K562 (cell line): ENCODE measurements around the gene PLXND1. TPM values are rescaled to one million over a fixed set of nuclear protein-coding genes. Genes with fewer than 3 reads are reported as not detected.

Experiments
- ATAC-seq: fragments of 200-7000 bp; cut with Tn5 transposase; 3 replicates; pipeline ENCODE4 v1.9.1; 2020; ENCODE audit warnings: moderate library complexity
- BruUV-seq: library from RNA; stranded (reverse); fragments of 400-500 nt; replicated peaks from 2 replicates; lab custom pipeline; 2021; lab: Mats Ljungman, UMichigan
- CTCF ChIA-PET: fragments of 300-600 bp; formaldehyde crosslinking; extraction: SDS; loops from one replicate; lab custom pipeline; 2021; ENCODE audit warnings: low intra/inter-chr PET ratio; lab: Yijun Ruan, JAX
- POLR2A ChIA-PET: fragments of 300-600, 350-650 bp; sonication (Branson Sonifier 250); formaldehyde crosslinking; extraction: SDS; loops from one replicate; lab custom pipeline; 2021; ENCODE audit warnings: antibody characterized with exemption, inconsistent platforms; lab: Yijun Ruan, JAX
- DNase-seq, 4 experiments: peaks; one replicate each; pipeline versions ENCODE4 v3.0.0 to v3.0.0-alpha.2; 2011 to 2018; ENCODE audit warnings: low spot score in 3 of 4, mixed read lengths in 3 of 4; ENCODE audit errors: extremely low read depth in 1 of 4
- FAIRE-seq: peaks from 2 replicates; lab custom pipeline; 2011; peaks lifted over from hg19 to GRCh38; lab: Jason Lieb, UNC
- H2AFZ ChIP-seq: 2 replicates; pipeline ENCODE4 v1.6.0; 2011; ENCODE audit warnings: low read depth, low read length, control low read depth, inconsistent platforms
- H3K27ac ChIP-seq: fragments of 200-600 bp; 3 replicates; pipeline ENCODE4 v1.8.0; 2011; ENCODE audit warnings: low read depth, mild to moderate bottlenecking, control low read depth, inconsistent platforms, low read length, moderate library complexity, mixed read lengths; ENCODE audit errors: extremely low read depth
- H3K27me3 ChIP-seq, 2 experiments: fragments of 300-600 bp in 1 of 2; 2 replicates in 1 of 2; 3 replicates in 1 of 2; pipeline versions ENCODE4 v1.6.0 to v1.8.0; 2011; ENCODE audit warnings: inconsistent platforms in 2 of 2, low read length in 2 of 2, mild to moderate bottlenecking in 1 of 2, mixed read lengths in 1 of 2, moderate library complexity in 1 of 2; ENCODE audit not compliant: control insufficient read depth in 2 of 2, insufficient read depth in 2 of 2
- H3K36me3 ChIP-seq: fragments of 300-600 bp; 3 replicates; pipeline ENCODE4 v1.8.0; 2011; ENCODE audit warnings: mild to moderate bottlenecking, low read length, inconsistent platforms; ENCODE audit not compliant: control insufficient read depth, insufficient read depth
- H3K4me1 ChIP-seq, 2 experiments: fragments of 200-600 bp in 1 of 2; replicated peaks in 1 of 2; 2 replicates in 1 of 2; 3 replicates in 1 of 2; pipeline versions ENCODE4 v1.5.1 to v1.8.0; 2011; ENCODE audit warnings: inconsistent platforms in 2 of 2, low read length in 2 of 2, mild to moderate bottlenecking in 1 of 2, mixed read lengths in 1 of 2, moderate library complexity in 1 of 2; ENCODE audit not compliant: control insufficient read depth in 2 of 2, insufficient read depth in 2 of 2
- H3K4me2 ChIP-seq: 2 replicates; pipeline ENCODE4 v1.6.1; 2011; ENCODE audit warnings: low read length, control low read depth, inconsistent platforms, mixed read lengths; ENCODE audit not compliant: insufficient read depth
- H3K4me3 ChIP-seq: fragments of 200-600 bp; sonication (generic), shearing (Covaris generic); 2 replicates; pipeline ENCODE4 v1.5.1; 2016; ENCODE audit warnings: control low read depth, inconsistent platforms
- H3K79me2 ChIP-seq: fragments of 200-600 bp; 3 replicates; pipeline ENCODE4 v1.8.0; 2011; ENCODE audit warnings: low read length, inconsistent platforms; ENCODE audit not compliant: control insufficient read depth, insufficient read depth
- H3K9ac ChIP-seq, 2 experiments: 2 replicates each; pipeline versions ENCODE4 v1.6.0 to v1.6.1; 2011; ENCODE audit warnings: low read depth in 2 of 2, low read length in 2 of 2, control low read depth in 1 of 2, inconsistent platforms in 1 of 2, mild to moderate bottlenecking in 1 of 2, mixed read lengths in 1 of 2; ENCODE audit not compliant: insufficient read depth in 1 of 2
- H3K9me1 ChIP-seq: one replicate; pipeline ENCODE4 v1.6.0; 2011; ENCODE audit warnings: inconsistent platforms, mild to moderate bottlenecking, low read length, moderate library complexity; ENCODE audit not compliant: control insufficient read depth, insufficient read depth
- H3K9me3 ChIP-seq: replicated peaks from 2 replicates; pipeline ENCODE4 v1.5.1; 2011; ENCODE audit warnings: low read depth, low read length, inconsistent platforms; ENCODE audit not compliant: control insufficient read depth, insufficient read depth
- H4K20me1 ChIP-seq: replicated peaks from 2 replicates; pipeline ENCODE4 v1.6.1; 2011; ENCODE audit warnings: low read length, inconsistent platforms, mixed read lengths; ENCODE audit not compliant: control insufficient read depth, insufficient read depth
- CEBPB ChIP-seq: fragments of 450-650 bp; IDR thresholded peaks from 2 replicates; pipeline ENCODE4 v1.6.1; 2016; ENCODE audit warnings: missing genetic modification characterization, missing compliant biosample characterization
- CEBPG ChIP-seq, 3 experiments: fragments of 200-800 bp in 1 of 3; sonication (Bioruptor generic) in 1 of 3; sonication (generic) in 1 of 3; formaldehyde crosslinking in 1 of 3; IDR thresholded peaks in 2 of 3; conservative IDR thresholded peaks in 1 of 3; 2 replicates each; pipeline versions ENCODE4 v1.6.1 to v1.8.0; 2016 to 2022; ENCODE audit warnings: missing compliant biosample characterization in 2 of 3, missing genetic modification characterization in 2 of 3, mild to moderate bottlenecking in 1 of 3, missing genetic modification reagents in 1 of 3
- NCOR1 ChIP-seq: fragments of 450-650 bp; IDR thresholded peaks from 2 replicates; pipeline ENCODE4 v1.6.1; 2016; ENCODE audit warnings: mild to moderate bottlenecking, moderate library complexity
- PBX2 ChIP-seq, 2 experiments: IDR thresholded peaks in 1 of 2; conservative IDR thresholded peaks in 1 of 2; 2 replicates each; pipeline ENCODE4 v1.6.1; 2016; ENCODE audit warnings: low read depth in 2 of 2, mild to moderate bottlenecking in 1 of 2, missing compliant biosample characterization in 1 of 2, missing genetic modification characterization in 1 of 2, moderate library complexity in 1 of 2
- SMARCC2 ChIP-seq: fragments of 450-650 bp; IDR thresholded peaks from 2 replicates; pipeline ENCODE4 v1.6.1; 2017; ENCODE audit warnings: antibody characterized with exemption, moderate library complexity, mild to moderate bottlenecking, low read depth
- TFAP4 ChIP-seq: sonication (generic); formaldehyde crosslinking; IDR thresholded peaks from 2 replicates; pipeline ENCODE4 v1.8.0; 2022; ENCODE audit warnings: missing genetic modification reagents, mild to moderate bottlenecking, moderate library complexity, borderline replicate concordance
- ZMIZ1 ChIP-seq, 2 experiments: fragments of 150-350 bp in 1 of 2; IDR thresholded peaks; 2 replicates each; pipeline ENCODE4 v1.6.1; 2012 to 2016; ENCODE audit warnings: low read depth in 2 of 2, low read length in 2 of 2, mild to moderate bottlenecking in 1 of 2, moderate library complexity in 1 of 2
- WGBS: fragments of 100-300 bp; shearing (Covaris generic); methylation state at CpG from one replicate; pipeline ENCODE4 v1.1.6; 2016; ENCODE audit warnings: low coverage, mixed read lengths; ENCODE audit not compliant: insufficient coverage; ENCODE audit errors: missing lambda C conversion rate; 5-methylcytosine and 5-hydroxymethylcytosine counted together
- in situ Hi-C: fragments of 300-500 bp; cut with MboI; formaldehyde crosslinking; loops from 4 replicates; pipeline ENCODE4 v1.15.0; 2018; ENCODE audit warnings: inconsistent platforms, mixed read lengths
- intact Hi-C: fragments of 100-400 bp; cut with micrococcal nuclease; formaldehyde crosslinking; loops from 2 replicates; pipeline ENCODE4 v1.14.2; 2022
- polyA plus RNA-seq, 8 experiments: library from polyadenylated mRNA; depleted of rRNA in 4 of 8; stranded (reverse) in 5 of 8; unstranded in 3 of 8; fragments of >200 nt; fragmentation: Nextera tagmentation in 2 of 8; fragmentation: Illumina TruSeq in 1 of 8; extraction: Ambion mirVana in 2 of 8; extraction: Trizol in 1 of 8; gene quantifications; 2 replicates each; pipeline versions ENCODE4 v1.2.1 to v1.2.3, GENCODE V29; 2011 to 2014; ENCODE audit warnings: inconsistent platforms in 1 of 8, missing spikeins in 1 of 8
- total RNA-seq, 7 experiments: library from RNA; depleted of rRNA in 6 of 7; stranded (reverse); fragments of >200 nt in 6 of 7; fragmentation: Illumina TruSeq in 2 of 7; extraction: Trizol in 2 of 7; gene quantifications; 2 replicates each; pipeline versions ENCODE4 v1.2.1 to v1.2.3, GENCODE V29; 2011 to 2021; ENCODE audit warnings: low replicate concordance in 1 of 7
- TF ChIP-seq, protein P1 (sequence below): sonication (generic); formaldehyde crosslinking; IDR thresholded peaks from 2 replicates; pipeline ENCODE4 v1.8.1; 2023; ENCODE audit warnings: mild to moderate bottlenecking, missing genetic modification reagents

PLXND1 gene
- total and polyA plus RNA-seq, 9 of the 15 experiments (the other 6 are each of a cell fraction or from before 2014, with no cell fraction given): 0.34 to 28.8 (median 14.0) TPM

GRCh38 chr3:129596194-129597086 lies 10.0 kb downstream of the PLXND1 start:
- ChIA-PET POLR2A (interaction anchor here (0.5 to 1.7 kb wide), 6 partner anchors 9 to 792 kb away, joined by 3 to 9 read pairs (median 3); no protein-coding TSS in a partner anchor), CTCF (no interaction called here)
- 56% methylated on average over 14 of the region's 27 CpGs for WGBS
- Histone ChIP-seq H3K9ac (peak overlapping the region in 1 of 2 experiments; percentile 82; a peak in 3 of 4 replicates), H4K20me1 (no peaks in the 10 kb centered on the region), H3K4me1 (peaks cover 32 to 73% of the 10 kb centered on the region in 2 experiments), H3K4me3 (no peak overlapping the region), H3K79me2 (peaks cover 56% of the 10 kb centered on the region), H3K27ac (peak overlapping the region; percentile 74; the same call in 2 of the 3 replicates), H2AFZ (no peak overlapping the region), H3K36me3 (0 out of 3 replicates have a peak, but pooled peaks cover 2% of the 10 kb centered on the region), H3K9me3 (no peaks in the 10 kb centered on the region), H3K27me3 (no peaks in the 10 kb centered on the region), H3K4me2 (peak overlapping the region; percentile 60), H3K9me1 (no peaks in the 10 kb centered on the region)
- FAIRE-seq: peak; percentile 74
- DNase-seq: peak; percentile 35 to 66 (median 50)
- peak; percentile 79 for ATAC-seq
- intact Hi-C loops: no loop called here
- in situ Hi-C loops: no loop called here
- BruUV-seq: no TSS peak
- TF ChIP-seq, protein P1, sequence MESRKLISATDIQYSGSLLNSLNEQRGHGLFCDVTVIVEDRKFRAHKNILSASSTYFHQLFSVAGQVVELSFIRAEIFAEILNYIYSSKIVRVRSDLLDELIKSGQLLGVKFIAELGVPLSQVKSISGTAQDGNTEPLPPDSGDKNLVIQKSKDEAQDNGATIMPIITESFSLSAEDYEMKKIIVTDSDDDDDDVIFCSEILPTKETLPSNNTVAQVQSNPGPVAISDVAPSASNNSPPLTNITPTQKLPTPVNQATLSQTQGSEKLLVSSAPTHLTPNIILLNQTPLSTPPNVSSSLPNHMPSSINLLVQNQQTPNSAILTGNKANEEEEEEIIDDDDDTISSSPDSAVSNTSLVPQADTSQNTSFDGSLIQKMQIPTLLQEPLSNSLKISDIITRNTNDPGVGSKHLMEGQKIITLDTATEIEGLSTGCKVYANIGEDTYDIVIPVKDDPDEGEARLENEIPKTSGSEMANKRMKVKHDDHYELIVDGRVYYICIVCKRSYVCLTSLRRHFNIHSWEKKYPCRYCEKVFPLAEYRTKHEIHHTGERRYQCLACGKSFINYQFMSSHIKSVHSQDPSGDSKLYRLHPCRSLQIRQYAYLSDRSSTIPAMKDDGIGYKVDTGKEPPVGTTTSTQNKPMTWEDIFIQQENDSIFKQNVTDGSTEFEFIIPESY (CRISPR knock-in tag): peak; percentile 93
- TF ChIP-seq CEBPG (CRISPR knock-in tag; IDR thresholded peaks at IDR 0.05) (peak; percentile 56), CEBPG (tag; conservative IDR thresholded peaks at IDR 0.05 in 1 of 2, IDR thresholded peaks at IDR 0.05 in 1 of 2) (peak; percentile 26 to 56; a peak in 2 of 4 replicates), PBX2 (CRISPR knock-in tag; IDR thresholded peaks at IDR 0.05; ENCODE audit: low read depth) (no peak), PBX2 (tag; conservative IDR thresholded peaks at IDR 0.05; ENCODE audit: low read depth) (peak; percentile 35; the same call in 1 of the 2 replicates), SMARCC2 (no peak), TFAP4 (peak; percentile 62; the same call in 1 of the 2 replicates), CEBPB (peak; percentile 90), NCOR1 (no peak), ZMIZ1 (IDR thresholded peaks at IDR 0.05; ENCODE audit: low read depth in 2 of 2, low read length in 2 of 2) (no peak)
